Heart right ventricle (tissue), 16 donors: Measurements from ENCODE around the gene MTX2. TPM values are rescaled to one million over a fixed set of nuclear protein-coding genes. Genes with fewer than 3 reads are reported as not detected.

Source experiments
- ATAC-seq, 8 donors: fragments of 200-7000 bp; cut with Tn5 transposase; one replicate each; pipeline ENCODE4 v1.9.1; 2020; ENCODE audit warnings: mild to moderate bottlenecking in 8 of 8, moderate library complexity in 8 of 8, moderate number of reproducible peaks in 1 of 8
- DNase-seq, 2 donors: peaks; one replicate each; pipeline ENCODE4 v3.0.0-alpha.2; 2020
- H3K27ac ChIP-seq, 10 donors: fragments of 200-600 bp; sonication (generic) in 2 of 10; one replicate each; pipeline versions ENCODE4 v1.5.0 to v1.8.0; 2020 to 2022; ENCODE audit warnings: mild to moderate bottlenecking in 3 of 10
- H3K27me3 ChIP-seq, 7 donors: fragments of 200-600 bp; one replicate each; pipeline ENCODE4 v1.8.0; 2021 to 2022; ENCODE audit warnings: mild to moderate bottlenecking in 2 of 7
- H3K36me3 ChIP-seq, 9 donors: fragments of 200-600 bp; sonication (generic) in 1 of 9; one replicate each; pipeline versions ENCODE4 v1.5.0 to v1.8.0; 2020 to 2022; ENCODE audit warnings: mild to moderate bottlenecking in 2 of 9
- H3K4me1 ChIP-seq, 9 donors: fragments of 200-600 bp; sonication (generic) in 1 of 9; one replicate each; pipeline versions ENCODE4 v1.5.0 to v1.8.0; 2020 to 2022; ENCODE audit warnings: mild to moderate bottlenecking in 4 of 9
- H3K4me3 ChIP-seq, 10 donors: fragments of 200-600 bp; sonication (generic) in 2 of 10; one replicate each; pipeline versions ENCODE4 v1.5.0 to v1.8.0; 2020 to 2022; ENCODE audit warnings: mild to moderate bottlenecking in 7 of 10, moderate library complexity in 2 of 10
- H3K9me3 ChIP-seq, 11 donors: fragments of 200-600 bp in 10 of 11; sonication (generic) in 2 of 11; one replicate each; pipeline versions ENCODE4 v1.5.0 to v1.8.0; 2013 to 2022; ENCODE audit warnings: mild to moderate bottlenecking in 2 of 11, control low read depth in 1 of 11, moderate library complexity in 1 of 11
- CTCF ChIP-seq, 9 donors: fragments of 200-600 bp; sonication (generic) in 2 of 9; IDR thresholded peaks; one replicate each; pipeline versions ENCODE4 v1.5.0 to v1.8.0; 2021 to 2022; ENCODE audit warnings: antibody characterized with exemption in 9 of 9, mild to moderate bottlenecking in 5 of 9, moderate library complexity in 1 of 9
- WGBS, 2 donors: extraction: QIAGEN DNeasy Blood & Tissue Kit; methylation state at CpG; one replicate each; pipeline ENCODE4 v1.1.7; 2013; ENCODE audit warnings: inconsistent platforms in 1 of 2; 5-methylcytosine and 5-hydroxymethylcytosine counted together
- intact Hi-C, 10 donors: fragments of 100-400 bp; cut with DNase I; formaldehyde crosslinking; loops; one replicate each; pipeline versions ENCODE4 v1.11.1 to v1.14.2; 2022
- polyA plus RNA-seq, 2 donors: library from polyadenylated mRNA; stranded (reverse); fragments of 200-250 nt; gene quantifications; one replicate each; pipeline ENCODE4 v1.2.3, GENCODE V29; 2013
- total RNA-seq, 10 donors: library from RNA; stranded (reverse); fragmentation: NEBNext Ultra II Directional in 3 of 10; extraction: Animal tissue kit (Norgen Biotek cat#: 25700) in 3 of 10; gene quantifications; one replicate each; pipeline versions ENCODE4 v1.2.1 to v1.2.4, GENCODE V29; 2021 to 2023
- donor health status: Arrhythmogenic right ventricular cardiomyopathy.
- donor health status: ischemic (EF 13 %, LVEDD 7.1; RV severe dilation, severe dysfunction).
- donor health status: healthy with polysubstance abuse.
- donor health status: DM: no; HTN: yes; CAD: no.
- donor health status: DM: no; HTN: no; CAD: no.
- donor health status: ischemic (EF 25% LVEDD 6.9; RV normal size, moderate dysfunction).
- donor health status: ischemic (EF 25% LVEDD 5.7; RV mildly dilated, moderate dysfunction).
- donor health status: healthy.
- donor health status: DM: yes; HTN: yes; CAD: no.
- donor health status: Ischemic cardiomyopathy.
- donor health status: ischemic (EF 35%, LVEDD 5.7; RV mildly dilated, moderate dysfunction).
- donor health status: nonischemic (EF 11% LVEDD 7.7; RV severe dilation, severe dysfunction).
- donor health status: DM: yes; HTN: yes; CAD: no.
- donor health status: PGD.
- donor health status: ischemic (EF 29% LVEDD 5.4; RV normal size, mild dysfunction).
- donor health status: nonischemic (EF 23%, LVEDD 6.1; RV moderate dilation, normal function).

The MTX2 gene
- total and polyA plus RNA-seq, 12 donors, result 37.3 to 65.2 (median 48.8) TPM

DNA sequence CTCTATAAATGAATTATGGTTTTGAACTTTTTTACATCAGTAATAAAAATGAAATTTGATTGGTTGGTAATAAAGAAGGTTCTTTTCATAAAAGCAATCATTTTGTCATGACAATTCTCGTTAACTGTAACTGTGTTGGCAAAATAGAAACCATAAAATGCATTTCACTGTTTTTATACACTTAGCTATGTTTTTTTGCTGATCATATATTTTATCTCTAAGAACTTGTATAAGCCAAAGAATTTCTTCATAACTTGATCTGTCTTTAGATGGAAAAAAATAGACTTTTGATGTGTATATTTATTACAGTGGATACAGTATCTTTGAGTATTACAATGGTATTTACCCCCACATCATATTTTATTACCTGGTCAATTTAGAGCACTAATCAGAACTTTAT lies 9.7 kb downstream of the MTX2 start:
- intact Hi-C loops, result loop anchor here in 1 of 10 donors (10.0 kb wide), 2 partner anchors 46 to 176 kb away; no protein-coding TSS in a partner anchor
- WGBS, 2 donors, result 93 to 95% methylated on average over 1 of the region's 1 CpG
- no peaks in the 10 kb centered on the region for H3K36me3 ChIP-seq
- DNase-seq (no peak), ATAC-seq (no peak)
- H3K27me3 ChIP-seq, result no peaks in the 10 kb centered on the region
- no peak overlapping the region for H3K4me3 ChIP-seq
- no peak overlapping the region for H3K27ac ChIP-seq
- no peaks in the 10 kb centered on the region for H3K9me3 ChIP-seq
- H3K4me1 ChIP-seq, result peaks cover 0 to 38% (median 16%) of the 10 kb centered on the region in 9 donors
- no peak for TF ChIP-seq CTCF (IDR thresholded peaks at IDR 0.05)

- Histone ChIP-seq H3K4me3 (no peak overlapping the region), H3K4me1 (peaks cover 0 to 31% (median 10%) of the 10 kb centered on the region in 9 donors), H3K27ac (no peak overlapping the region), H3K27me3 (no peaks in the 10 kb centered on the region), H3K36me3 (no peaks in the 10 kb centered on the region), H3K9me3 (no peaks in the 10 kb centered on the region)
- ATAC-seq, result no peak
- WGBS, 2 donors, result 89 to 92% methylated on average over 3 of the region's 3 CpGs
- intact Hi-C loops, result loop anchor here in 1 of 10 donors (10.0 kb wide), 1 partner anchor 165 kb away; no protein-coding TSS in a partner anchor
- DNase-seq, result no peak
- no peak for TF ChIP-seq CTCF (IDR thresholded peaks at IDR 0.05)
Observed at GRCh38 chr2:176280156-176280555, 10.9 kb downstream of the MTX2 start.

DNA sequence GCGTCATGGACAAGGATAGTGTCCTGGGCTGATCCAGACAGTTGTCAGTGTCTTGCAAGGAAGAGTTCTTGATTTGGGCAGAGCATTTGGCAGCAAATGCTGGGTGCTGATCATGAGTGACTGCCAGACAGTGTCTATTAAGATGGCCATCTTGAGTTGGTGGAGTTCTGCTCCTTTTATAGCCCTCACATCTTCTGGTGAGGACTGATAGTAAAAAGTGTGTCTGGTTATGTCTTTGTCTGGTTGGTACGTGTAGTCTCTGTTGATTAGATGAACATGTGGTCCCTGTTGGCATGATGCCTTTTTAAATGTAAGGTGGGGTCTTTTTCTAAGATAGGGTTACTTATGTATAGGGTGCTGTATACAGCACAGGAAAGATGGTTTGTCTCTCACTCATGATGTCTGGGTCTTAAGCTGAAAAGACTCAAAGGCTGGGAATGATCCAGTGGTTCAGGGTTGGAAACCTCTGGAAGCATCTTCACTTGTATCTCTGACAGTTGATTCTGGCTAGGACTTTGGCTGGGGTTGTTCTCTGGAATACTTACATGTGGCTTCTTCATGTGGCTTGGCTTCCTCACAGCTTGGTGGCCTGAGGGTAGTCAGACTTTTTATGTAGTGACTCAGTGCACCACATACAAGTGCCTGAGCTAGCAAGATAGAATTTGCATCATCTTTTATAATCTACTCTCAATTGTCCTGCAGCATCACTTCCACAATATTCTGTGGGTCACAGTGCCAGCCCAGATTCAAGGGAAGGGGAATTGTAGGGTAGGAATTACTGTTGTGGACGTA lies 11.8 kb downstream of the MTX2 start:
- DNase-seq, result no peak
- ATAC-seq, result no peak
- Histone ChIP-seq H3K4me1 (peaks cover 0 to 29% (median 10%) of the 10 kb centered on the region in 9 donors), H3K27ac (no peak overlapping the region), H3K27me3 (no peaks in the 10 kb centered on the region), H3K9me3 (no peaks in the 10 kb centered on the region), H3K36me3 (no peaks in the 10 kb centered on the region), H3K4me3 (no peak overlapping the region)
- TF ChIP-seq CTCF (IDR thresholded peaks at IDR 0.05), result no peak
- 77 to 78% methylated on average over 3 of the region's 3 CpGs for WGBS, 2 donors
- intact Hi-C loops, result loop anchor here in 1 of 10 donors (10.0 kb wide), 1 partner anchor 164 kb away; no protein-coding TSS in a partner anchor

- no peak for TF ChIP-seq CTCF (IDR thresholded peaks at IDR 0.05)
- intact Hi-C loops, result loop anchor here in 1 of 10 donors (10.0 kb wide), 1 partner anchor 161 kb away; no protein-coding TSS in a partner anchor
- Histone ChIP-seq H3K9me3 (no peaks in the 10 kb centered on the region), H3K27me3 (no peaks in the 10 kb centered on the region), H3K4me3 (no peak overlapping the region), H3K36me3 (no peaks in the 10 kb centered on the region), H3K27ac (no peak overlapping the region), H3K4me1 (peaks cover 0 to 21% (median 10%) of the 10 kb centered on the region in 9 donors)
- DNase-seq (no peak), ATAC-seq (no peak)
- WGBS, 2 donors, result 56 to 62% methylated on average over 1 of the region's 1 CpG
Observed at GRCh38 chr2:176283291-176284068, 14.2 kb downstream of the MTX2 start.
